Bronchial epithelial cell (primary cell): ENCODE measurements around the gene CCDC112. TPM values are rescaled to one million over a fixed set of nuclear protein-coding genes. Genes with fewer than 3 reads are reported as not detected.

Source experiments
- DNase-seq: peaks from one replicate; pipeline ENCODE4 v3.0.0-alpha.2; 2010; ENCODE audit warnings: low read depth
- FAIRE-seq: peaks from 2 replicates; lab custom pipeline; 2011; peaks lifted over from hg19 to GRCh38; lab: Jason Lieb, UNC
- H3K27me3 ChIP-seq: 2 replicates; pipeline ENCODE4 v1.5.1; 2011; ENCODE audit warnings: low read length; ENCODE audit not compliant: control insufficient read depth, insufficient read depth
- H3K36me3 ChIP-seq: 2 replicates; pipeline ENCODE4 v1.5.1; 2011; ENCODE audit warnings: low read length; ENCODE audit not compliant: control insufficient read depth, insufficient read depth
- H3K4me3 ChIP-seq: 2 replicates; pipeline ENCODE4 v1.5.1; 2011; ENCODE audit warnings: mild to moderate bottlenecking, low read depth, low read length, control low read depth
- total RNA-seq: library from RNA; depleted of rRNA; stranded (reverse); fragments of >200 nt; gene quantifications from 2 replicates; pipeline ENCODE4 v1.2.1, GENCODE V29; 2014
- TF ChIP-seq, protein P1 (sequence below): IDR thresholded peaks from 2 replicates; pipeline ENCODE4 v1.5.1; 2011; ENCODE audit warnings: mild to moderate bottlenecking, moderate library complexity, low read length, control low read depth, inconsistent platforms; ENCODE audit not compliant: insufficient read depth, severe bottlenecking

Gene CCDC112
- total RNA-seq, 1 donor from 2014 or later = 4.5 TPM

DNA sequence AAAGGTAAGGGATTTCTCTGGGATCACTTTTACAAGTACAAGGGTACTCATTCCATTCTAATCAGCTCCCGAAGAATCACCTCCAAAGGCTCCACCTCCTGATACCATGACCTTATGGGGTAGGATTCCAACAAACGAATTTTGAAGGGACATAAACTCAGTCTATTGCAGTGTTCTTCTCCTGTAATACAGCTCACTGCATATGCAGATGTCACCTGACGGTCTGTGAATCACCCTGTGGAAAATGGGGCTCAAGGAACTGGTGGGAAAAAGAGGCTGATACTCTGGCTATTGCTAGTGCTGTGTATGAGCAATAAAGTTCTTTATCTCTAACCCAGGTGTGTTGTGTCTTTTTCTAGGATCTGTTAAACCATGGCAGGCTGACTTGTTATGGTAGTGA lies 42.4 kb upstream of the CCDC112 start:
- FAIRE-seq (no peak), DNase-seq (no peak)
- no peaks in the 10 kb centered on the region for H3K36me3 ChIP-seq
- H3K4me3 ChIP-seq = no peak overlapping the region
- H3K27me3 ChIP-seq = no peaks in the 10 kb centered on the region
- TF ChIP-seq, protein P1, sequence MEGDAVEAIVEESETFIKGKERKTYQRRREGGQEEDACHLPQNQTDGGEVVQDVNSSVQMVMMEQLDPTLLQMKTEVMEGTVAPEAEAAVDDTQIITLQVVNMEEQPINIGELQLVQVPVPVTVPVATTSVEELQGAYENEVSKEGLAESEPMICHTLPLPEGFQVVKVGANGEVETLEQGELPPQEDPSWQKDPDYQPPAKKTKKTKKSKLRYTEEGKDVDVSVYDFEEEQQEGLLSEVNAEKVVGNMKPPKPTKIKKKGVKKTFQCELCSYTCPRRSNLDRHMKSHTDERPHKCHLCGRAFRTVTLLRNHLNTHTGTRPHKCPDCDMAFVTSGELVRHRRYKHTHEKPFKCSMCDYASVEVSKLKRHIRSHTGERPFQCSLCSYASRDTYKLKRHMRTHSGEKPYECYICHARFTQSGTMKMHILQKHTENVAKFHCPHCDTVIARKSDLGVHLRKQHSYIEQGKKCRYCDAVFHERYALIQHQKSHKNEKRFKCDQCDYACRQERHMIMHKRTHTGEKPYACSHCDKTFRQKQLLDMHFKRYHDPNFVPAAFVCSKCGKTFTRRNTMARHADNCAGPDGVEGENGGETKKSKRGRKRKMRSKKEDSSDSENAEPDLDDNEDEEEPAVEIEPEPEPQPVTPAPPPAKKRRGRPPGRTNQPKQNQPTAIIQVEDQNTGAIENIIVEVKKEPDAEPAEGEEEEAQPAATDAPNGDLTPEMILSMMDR = no peak

GRCh38 chr5:115337882-115338281 lies 41.4 kb upstream of the CCDC112 start:
- DNase-seq (no peak), FAIRE-seq (no peak)
- TF ChIP-seq, protein P1 = no peak
- Histone ChIP-seq H3K27me3 (no peaks in the 10 kb centered on the region), H3K4me3 (no peak overlapping the region), H3K36me3 (no peaks in the 10 kb centered on the region)

GRCh38 chr5:115336964-115337363 lies 40.5 kb upstream of the CCDC112 start:
- H3K27me3 ChIP-seq = no peaks in the 10 kb centered on the region
- TF ChIP-seq, protein P1 = no peak
- no peak overlapping the region for H3K4me3 ChIP-seq
- H3K36me3 ChIP-seq = no peaks in the 10 kb centered on the region
- FAIRE-seq = no peak
- no peak for DNase-seq

DNA sequence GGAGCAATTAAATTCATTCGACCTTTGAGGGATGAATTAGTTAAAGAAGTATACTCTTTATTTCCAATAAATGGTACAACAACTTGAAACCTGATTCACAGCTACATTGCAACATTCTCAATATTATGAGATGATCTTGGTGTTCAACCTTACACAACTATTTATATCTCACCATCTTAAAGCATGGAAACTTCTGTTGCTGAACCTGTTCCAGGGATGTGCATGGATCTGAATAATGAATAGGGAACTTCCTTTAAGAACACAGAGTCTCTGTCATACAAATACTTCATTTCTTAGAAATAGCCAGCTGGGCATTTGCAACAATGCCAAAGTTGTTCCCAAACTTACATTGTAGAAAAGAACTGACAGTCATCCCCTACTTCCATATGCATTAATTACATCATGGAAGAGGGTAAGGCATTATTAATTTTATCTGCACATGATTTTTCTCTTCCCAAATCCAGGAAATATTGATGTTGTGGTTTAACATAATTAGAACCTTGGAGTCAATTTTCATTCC lies 39.8 kb upstream of the CCDC112 start:
- FAIRE-seq = no peak
- H3K27me3 ChIP-seq = no peaks in the 10 kb centered on the region
- H3K36me3 ChIP-seq = no peaks in the 10 kb centered on the region
- no peak for DNase-seq
- no peak overlapping the region for H3K4me3 ChIP-seq
- TF ChIP-seq, protein P1 = no peak

GRCh38 chr5:115335301-115335700 lies 38.8 kb upstream of the CCDC112 start:
- no peak for DNase-seq
- H3K27me3 ChIP-seq = no peaks in the 10 kb centered on the region
- no peak overlapping the region for H3K4me3 ChIP-seq
- TF ChIP-seq, protein P1 = no peak
- FAIRE-seq = no peak
- H3K36me3 ChIP-seq = no peaks in the 10 kb centered on the region

DNA sequence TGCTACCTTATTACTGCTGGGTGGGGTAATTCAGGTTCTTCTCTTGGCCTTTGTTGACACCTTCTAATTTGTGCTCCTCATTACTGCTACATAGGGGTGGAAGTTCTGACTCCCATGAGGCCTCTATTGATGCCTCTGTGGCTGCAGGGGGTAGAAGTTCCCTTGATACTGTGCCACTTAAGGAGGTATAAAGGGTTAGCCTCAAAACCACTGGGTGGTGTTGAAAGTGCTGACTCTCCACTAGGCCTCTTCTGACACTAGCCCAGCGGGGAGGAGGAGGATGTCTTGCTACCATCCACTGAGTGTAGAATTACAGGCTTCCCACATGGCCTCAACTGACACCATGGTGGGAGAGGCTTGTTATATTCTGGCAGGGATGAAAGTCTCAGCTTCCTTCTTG lies 36.7 kb upstream of the CCDC112 start:
- FAIRE-seq (no peak), DNase-seq (no peak)
- TF ChIP-seq, protein P1 = no peak
- H3K27me3 ChIP-seq = no peaks in the 10 kb centered on the region
- no peaks in the 10 kb centered on the region for H3K36me3 ChIP-seq
- H3K4me3 ChIP-seq = no peak overlapping the region
